Stimulated activated CD4-positive, alpha-beta T cell treated with anti-CD3 and anti-CD28 coated beads, Interleukin-1b, Interleukin-23, amount 100 ng/mL, for 24 hours (primary cell): ENCODE results near the gene ITGA2.
"Not testable (repeated sequence)": the region's sequence is repeated elsewhere in the genome, so short reads cannot be mapped to it uniquely, and the experiment has no call there.

Source experiments
- DNase-seq, 4 experiments: peaks; one replicate each; pipeline ENCODE4 v3.0.0-alpha.2; 2020; ENCODE audit warnings: low read depth in 4 of 4, low spot score in 1 of 4

Gene ITGA2

GRCh38 chr5:52989025-52989780, at the start of gene ITGA2:
ITGA2 (plus strand) TSS chr5:52989352; CDS start chr5:52989469, 117 bp downstream.
- peak in 1 of 4 experiments; percentile 25 for DNase-seq

- no peak for DNase-seq
These were observed 45.9 kb upstream of the ITGA2 start for GRCh38 chr5:52943285-52943684.

GRCh38 chr5:52943808-52944207, 45.3 kb upstream of the ITGA2 start:
- no peak for DNase-seq

GRCh38 chr5:52945040-52945439, 44.1 kb upstream of the ITGA2 start:
- no peak for DNase-seq

- no peak for DNase-seq
These were observed 41.9 kb upstream of the ITGA2 start for GRCh38 chr5:52947208-52947607.

GRCh38 chr5:52947851-52948250, 41.3 kb upstream of the ITGA2 start:
- DNase-seq = no peak

- DNase-seq = peak; percentile 6 to 27 (median 10)
These were observed 40.6 kb upstream of the ITGA2 start for GRCh38 chr5:52948418-52949076.

GRCh38 chr5:52950686-52951085, 38.5 kb upstream of the ITGA2 start:
- DNase-seq = no peak

- no peak for DNase-seq
These were observed 36.7 kb upstream of the ITGA2 start for GRCh38 chr5:52952483-52952882.

GRCh38 chr5:52956014-52956413, 33.1 kb upstream of the ITGA2 start:
- DNase-seq = no peak

- no peak for DNase-seq
These were observed 32.0 kb upstream of the ITGA2 start for GRCh38 chr5:52956915-52957747.

GRCh38 chr5:52961274-52961681, 27.9 kb upstream of the ITGA2 start:
- DNase-seq = no peak

GRCh38 chr5:52963636-52964035, 25.5 kb upstream of the ITGA2 start:
- DNase-seq = no peak

- DNase-seq = no peak
These were observed 25.0 kb upstream of the ITGA2 start for GRCh38 chr5:52964138-52964537.

- not testable (repeated sequence) for DNase-seq
These were observed 13.0 kb upstream of the ITGA2 start for GRCh38 chr5:52976157-52976556.

- no peak for DNase-seq
These were observed 11.8 kb upstream of the ITGA2 start for GRCh38 chr5:52977264-52977897.

GRCh38 chr5:52981507-52981906, 7.6 kb upstream of the ITGA2 start:
- no peak for DNase-seq

- no peak for DNase-seq
These were observed 5.2 kb upstream of the ITGA2 start for GRCh38 chr5:52983731-52984636.

- no peak for DNase-seq
These were observed 3.8 kb upstream of the ITGA2 start for GRCh38 chr5:52985306-52985705.

- DNase-seq = peak in 1 of 4 experiments; percentile 6
These were observed 1.3 kb upstream of the ITGA2 start for GRCh38 chr5:52987711-52988331.
